Activated CD4-positive, alpha-beta memory T cell treated with anti-CD3 and anti-CD28 coated beads for 36 hours (primary cell): Measurements from ENCODE around the gene TRAPPC4. TPM values are rescaled to one million over a fixed set of nuclear protein-coding genes. Genes with fewer than 3 reads are reported as not detected.

Experiments
- microRNA-seq: library from miRNA; unstranded; fragments of <30 nt; microRNA quantifications from one replicate; pipeline ENCODE4 v1.2.0, GENCODE V29; 2022; ENCODE audit warnings: borderline number of aligned reads, borderline microRNAs expressed, borderline replicate concordance
- total RNA-seq, 2 experiments: library from RNA; stranded (reverse); gene quantifications; one replicate each; pipeline ENCODE4 v1.2.3, GENCODE V29; 2021

TRAPPC4 gene
- total RNA-seq, 2 experiments from 2014 or later, result 86.4 to 87.8 TPM

Small RNAs within 50 kb of the gene (microRNA-seq; reads per million reads assigned to microRNA genes)
- not detected for gene MIR3656

Other genes starting within 250 kb of the TRAPPC4 start
- 100 to 1,000 TPM; 175 to 180 TPM for gene DDX6, start 227.6 kb upstream of the TRAPPC4 start, total RNA-seq
- 10 to 100 TPM; 28.0 to 28.3 TPM for gene CXCR5, start 134.9 kb upstream of the TRAPPC4 start, total RNA-seq
- 10 to 100 TPM; 28.2 to 31.8 TPM for gene BCL9L, start 92.8 kb upstream of the TRAPPC4 start, total RNA-seq
- not detected for gene UPK2, start 62.5 kb upstream of the TRAPPC4 start, total RNA-seq
- not detected for gene FOXR1, start 47.0 kb upstream of the TRAPPC4 start, total RNA-seq
- 10 to 100 TPM; 21.4 to 22.3 TPM for gene CENATAC, start 20.6 kb upstream of the TRAPPC4 start, total RNA-seq
- gene RPS25, start 423 bp upstream of the TRAPPC4 start, total RNA-seq, result 1,000 to 10,000 TPM; 1,852 to 1,922 TPM
- 10 to 100 TPM; 33.4 to 37.0 TPM for gene SLC37A4, start 12.1 kb downstream of the TRAPPC4 start, total RNA-seq
- 100 to 1,000 TPM; 127 to 136 TPM for gene HYOU1, start 38.4 kb downstream of the TRAPPC4 start, total RNA-seq
- 10 to 100 TPM; 19.2 to 21.1 TPM for gene VPS11, start 49.1 kb downstream of the TRAPPC4 start, total RNA-seq
- gene HMBS, start 66.1 kb downstream of the TRAPPC4 start, total RNA-seq, result 10 to 100 TPM; 31.2 to 33.8 TPM
- gene DPAGT1, start 83.1 kb downstream of the TRAPPC4 start, total RNA-seq, result 10 to 100 TPM; 64.4 to 66.9 TPM
- 10 to 100 TPM; 23.6 to 25.2 TPM for gene C2CD2L, start 88.6 kb downstream of the TRAPPC4 start, total RNA-seq
- gene HINFP, start 102.8 kb downstream of the TRAPPC4 start, total RNA-seq, result 10 to 100 TPM; 22.3 to 24.3 TPM
- not detected for gene ABCG4, start 130.3 kb downstream of the TRAPPC4 start, total RNA-seq
- 10 to 100 TPM; 18.4 to 18.7 TPM for gene NLRX1, start 150.0 kb downstream of the TRAPPC4 start, total RNA-seq
- under 1 TPM in 1 of 2 experiments, not detected in 1; 0.36 TPM for gene NHERF4, start 166.7 kb downstream of the TRAPPC4 start, total RNA-seq
- gene CBL, start 187.6 kb downstream of the TRAPPC4 start, total RNA-seq, result 10 to 100 TPM; 30.8 to 31.2 TPM